Left forelimb (tissue), 1 donor: Measurements from ENCODE around the gene DAPK1.
A peak's percentile ranks its signal among the peaks of the same experiment; 100 is the strongest.

Experiments used
- DNase-seq: peaks from one replicate; pipeline ENCODE4 v3.0.0-alpha.2; 2018; ENCODE audit warnings: low spot score

The DAPK1 gene

GRCh38 chr9:87712801-87713277, 215.2 kb downstream of the DAPK1 start:
- no peak for DNase-seq

- no peak for DNase-seq
Measured at GRCh38 chr9:87713278-87713987, 215.8 kb downstream of the DAPK1 start.

GRCh38 chr9:87713988-87714330, 216.3 kb downstream of the DAPK1 start:
- no peak for DNase-seq

- no peak for DNase-seq
Measured at GRCh38 chr9:87714819-87715218, 217.2 kb downstream of the DAPK1 start.

GRCh38 chr9:87716141-87716540, 218.5 kb downstream of the DAPK1 start:
- no peak for DNase-seq

- no peak for DNase-seq
Measured at GRCh38 chr9:87717456-87717855, 219.8 kb downstream of the DAPK1 start.

- DNase-seq = no peak
Measured at GRCh38 chr9:87718231-87718630, 220.6 kb downstream of the DAPK1 start.

GRCh38 chr9:87718852-87719612, 221.4 kb downstream of the DAPK1 start:
- no peak for DNase-seq

GRCh38 chr9:87720173-87720572, 222.5 kb downstream of the DAPK1 start:
- DNase-seq = no peak

GRCh38 chr9:87722393-87723088, 224.9 kb downstream of the DAPK1 start:
- no peak for DNase-seq

- DNase-seq = no peak
Measured at GRCh38 chr9:87725356-87725899, 227.8 kb downstream of the DAPK1 start.

- DNase-seq = peak; percentile 89
Measured at GRCh38 chr9:87725900-87726709, 228.4 kb downstream of the DAPK1 start, which contains the start of gene CTSL. CTSL (plus strand) TSS chr9:87726119; CDS start chr9:87727604, 1,485 bp downstream.

GRCh38 chr9:87729246-87729645, 231.6 kb downstream of the DAPK1 start:
- no peak for DNase-seq

GRCh38 chr9:87731321-87731720, 233.7 kb downstream of the DAPK1 start:
- DNase-seq = no peak

GRCh38 chr9:87732344-87732743, 234.7 kb downstream of the DAPK1 start:
- DNase-seq = no peak

- DNase-seq = no peak
Measured at GRCh38 chr9:87732756-87733155, 235.1 kb downstream of the DAPK1 start.

- no peak for DNase-seq
Measured at GRCh38 chr9:87733273-87734052, 235.8 kb downstream of the DAPK1 start.

GRCh38 chr9:87734106-87734505, 236.4 kb downstream of the DAPK1 start:
- DNase-seq = no peak

GRCh38 chr9:87739546-87739945, 241.9 kb downstream of the DAPK1 start:
- no peak for DNase-seq

GRCh38 chr9:87740209-87740608, 242.5 kb downstream of the DAPK1 start:
- DNase-seq = no peak

GRCh38 chr9:87741326-87741725, 243.7 kb downstream of the DAPK1 start:
- DNase-seq = no peak
